Progenitor cell of endocrine pancreas (in vitro differentiated cells): Measurements from ENCODE around the gene RAB5B. TPM values are rescaled to one million over a fixed set of nuclear protein-coding genes. Genes with fewer than 3 reads are reported as not detected.

Experiments used
- DNase-seq: peaks from one replicate; pipeline ENCODE4 v3.0.0; 2021; ENCODE audit warnings: low spot score; ENCODE audit not compliant: unreplicated experiment
- H3K27ac Mint-ChIP-seq: 2 replicates; pipeline ENCODE4 v1.8.0; 2021; ENCODE audit warnings: mild to moderate bottlenecking, moderate library complexity, mixed read lengths
- H3K27me3 Mint-ChIP-seq: 2 replicates; pipeline ENCODE4 v1.8.0; 2021; ENCODE audit warnings: mixed read lengths
- H3K36me3 Mint-ChIP-seq: 2 replicates; pipeline ENCODE4 v1.8.0; 2022; ENCODE audit warnings: mixed read lengths; ENCODE audit not compliant: insufficient read depth
- H3K4me1 Mint-ChIP-seq: 2 replicates; pipeline ENCODE4 v1.8.0; 2021; ENCODE audit warnings: low read depth, mixed read lengths
- H3K4me3 Mint-ChIP-seq: 2 replicates; pipeline ENCODE4 v1.8.0; 2021; ENCODE audit warnings: low read depth, mild to moderate bottlenecking, moderate library complexity, mixed read lengths
- H3K9me3 Mint-ChIP-seq: 2 replicates; pipeline ENCODE4 v1.8.0; 2021; ENCODE audit warnings: low read depth, mixed read lengths
- total RNA-seq: library from RNA; stranded (reverse); gene quantifications from 2 replicates; pipeline ENCODE4 v1.2.1, GENCODE V29; 2021
- TF ChIP-seq, protein P1 (sequence below): fragments of 200-600 bp; sonication (generic); IDR thresholded peaks from one replicate; pipeline ENCODE4 v1.5.0; 2021; ENCODE audit warnings: antibody characterized with exemption, mild to moderate bottlenecking; ENCODE audit not compliant: unreplicated experiment

The RAB5B gene
- total RNA-seq, 1 donor from 2014 or later: 116 TPM

DNA sequence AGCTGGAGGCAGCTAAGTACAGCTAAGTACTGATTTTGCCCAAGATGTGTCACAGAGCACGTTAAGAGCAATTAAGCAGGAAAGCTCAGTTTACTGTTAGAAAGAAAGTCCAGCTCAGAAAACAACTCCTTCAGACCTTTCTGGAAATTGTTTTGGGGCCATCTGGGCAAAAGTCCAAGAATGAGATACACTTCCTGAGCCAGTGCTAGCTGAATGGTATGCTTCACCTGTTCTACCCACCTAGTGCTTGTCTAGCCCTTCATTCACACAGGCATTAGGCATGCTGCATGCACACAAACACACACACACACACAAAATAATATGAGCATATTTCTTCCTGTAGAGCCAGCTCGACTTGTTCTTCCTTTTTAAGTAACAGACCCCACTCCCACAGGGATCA lies 40.3 kb downstream of the RAB5B start:
- no peak for DNase-seq
- Mint-ChIP-seq H3K36me3 (peaks cover 4% of the 10 kb centered on the region), H3K4me3 (no peak overlapping the region), H3K4me1 (peaks cover 6% of the 10 kb centered on the region), H3K27me3 (no peaks in the 10 kb centered on the region), H3K27ac (no peak overlapping the region), H3K9me3 (no peaks in the 10 kb centered on the region)
- TF ChIP-seq, protein P1, sequence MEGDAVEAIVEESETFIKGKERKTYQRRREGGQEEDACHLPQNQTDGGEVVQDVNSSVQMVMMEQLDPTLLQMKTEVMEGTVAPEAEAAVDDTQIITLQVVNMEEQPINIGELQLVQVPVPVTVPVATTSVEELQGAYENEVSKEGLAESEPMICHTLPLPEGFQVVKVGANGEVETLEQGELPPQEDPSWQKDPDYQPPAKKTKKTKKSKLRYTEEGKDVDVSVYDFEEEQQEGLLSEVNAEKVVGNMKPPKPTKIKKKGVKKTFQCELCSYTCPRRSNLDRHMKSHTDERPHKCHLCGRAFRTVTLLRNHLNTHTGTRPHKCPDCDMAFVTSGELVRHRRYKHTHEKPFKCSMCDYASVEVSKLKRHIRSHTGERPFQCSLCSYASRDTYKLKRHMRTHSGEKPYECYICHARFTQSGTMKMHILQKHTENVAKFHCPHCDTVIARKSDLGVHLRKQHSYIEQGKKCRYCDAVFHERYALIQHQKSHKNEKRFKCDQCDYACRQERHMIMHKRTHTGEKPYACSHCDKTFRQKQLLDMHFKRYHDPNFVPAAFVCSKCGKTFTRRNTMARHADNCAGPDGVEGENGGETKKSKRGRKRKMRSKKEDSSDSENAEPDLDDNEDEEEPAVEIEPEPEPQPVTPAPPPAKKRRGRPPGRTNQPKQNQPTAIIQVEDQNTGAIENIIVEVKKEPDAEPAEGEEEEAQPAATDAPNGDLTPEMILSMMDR: no peak

DNA sequence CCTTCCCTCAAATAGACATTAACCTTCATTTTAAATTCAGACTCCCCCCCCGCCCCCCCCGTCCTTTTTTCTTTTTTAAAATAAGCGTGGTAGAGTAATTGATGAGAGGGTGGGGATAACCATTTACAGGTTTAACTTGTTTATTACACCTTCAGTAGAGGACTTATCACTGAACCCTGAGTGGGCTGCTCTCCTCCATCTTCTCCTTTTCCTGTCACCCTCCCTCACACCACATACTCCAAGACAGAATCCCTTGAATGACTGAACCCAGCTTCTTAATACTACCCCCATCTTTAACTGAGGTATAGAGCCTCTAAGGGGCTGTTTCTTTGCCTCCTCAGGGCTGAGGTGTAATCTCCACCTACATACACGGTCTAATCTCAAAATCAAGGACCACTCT lies 43.3 kb downstream of the RAB5B start:
- Mint-ChIP-seq H3K27ac (no peak overlapping the region), H3K36me3 (peaks cover 4% of the 10 kb centered on the region)
- DNase-seq: no peak

DNA sequence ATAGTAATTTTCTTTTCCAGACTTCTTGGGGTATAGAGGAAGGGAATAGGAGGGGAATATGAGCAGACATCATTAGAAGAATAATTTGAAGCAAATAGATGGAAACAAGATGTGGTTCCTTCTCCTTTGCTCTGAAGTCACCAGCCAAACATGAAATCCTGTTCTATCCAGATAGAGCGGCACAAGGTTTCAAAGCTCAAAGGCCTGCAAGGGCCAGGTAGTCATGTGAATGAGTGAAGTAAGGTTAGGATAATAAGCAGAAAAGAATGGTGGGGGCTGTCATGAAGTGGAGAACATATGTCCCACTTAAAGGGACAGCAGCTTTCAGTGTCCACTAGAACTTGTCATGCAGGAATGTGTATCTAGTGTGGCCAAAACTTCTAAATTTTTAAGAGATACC lies 44.5 kb downstream of the RAB5B start:
- H3K4me3 Mint-ChIP-seq: no peak overlapping the region
- H3K36me3 Mint-ChIP-seq: peaks cover 4% of the 10 kb centered on the region
- H3K27ac Mint-ChIP-seq: no peak overlapping the region
- H3K9me3 Mint-ChIP-seq: no peaks in the 10 kb centered on the region
- H3K27me3 Mint-ChIP-seq: no peaks in the 10 kb centered on the region
- peaks cover 26% of the 10 kb centered on the region for H3K4me1 Mint-ChIP-seq
- no peak for DNase-seq
- TF ChIP-seq, protein P1: no peak

More for the DNA sequence above, 43.3 kb downstream of the RAB5B start:
- H3K4me1 Mint-ChIP-seq: peaks cover 25% of the 10 kb centered on the region
- no peaks in the 10 kb centered on the region for H3K27me3 Mint-ChIP-seq
- TF ChIP-seq, protein P1: no peak
- no peak overlapping the region for H3K4me3 Mint-ChIP-seq
- no peaks in the 10 kb centered on the region for H3K9me3 Mint-ChIP-seq

DNA sequence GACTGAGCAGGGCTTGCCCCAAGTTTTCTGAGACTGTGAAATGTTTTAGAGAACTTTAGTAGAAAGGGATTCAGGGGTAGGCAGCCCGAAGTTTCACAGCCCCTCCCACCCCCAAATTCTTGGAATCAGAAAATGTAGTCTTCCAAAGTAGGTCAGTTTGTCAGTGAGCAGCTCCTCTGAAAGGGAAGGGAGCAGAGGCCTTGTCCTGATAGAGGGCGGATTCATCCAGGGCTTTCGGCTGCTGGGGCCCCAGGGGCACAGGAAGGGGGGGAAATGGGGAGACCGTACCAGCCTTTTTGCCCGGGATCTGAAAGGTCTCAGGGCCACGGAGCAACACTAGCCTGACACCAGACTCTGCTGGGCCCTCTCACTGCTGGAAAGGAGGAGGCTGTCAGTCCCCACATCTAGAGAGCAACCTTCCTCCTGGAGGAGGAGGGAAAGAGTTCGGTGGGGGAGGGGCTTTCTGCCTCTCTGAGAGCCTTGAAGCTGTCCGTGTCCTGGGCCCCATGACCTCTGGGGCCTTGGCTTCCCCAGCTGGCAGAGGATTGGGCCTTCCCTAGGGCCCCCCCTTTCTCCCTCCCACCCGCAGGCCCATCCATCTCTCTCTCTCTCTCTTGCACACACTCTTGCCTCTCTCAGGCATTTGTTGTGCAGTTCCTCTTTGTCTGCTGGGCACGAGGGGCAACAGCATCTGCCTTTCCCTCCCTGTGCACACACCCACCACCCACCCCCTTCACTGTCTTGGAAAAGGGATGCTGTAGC lies 46.7 kb downstream of the RAB5B start, which contains the start of gene IKZF4:
IKZF4 (plus strand) TSS at position 621 of the 762 bp plus-strand sequence. CDS start 451 bp downstream, outside the sequence.
- H3K4me1 Mint-ChIP-seq: peaks cover 24% of the 10 kb centered on the region
- peaks cover 7% of the 10 kb centered on the region for H3K36me3 Mint-ChIP-seq
- TF ChIP-seq, protein P1: no peak
- no peaks in the 10 kb centered on the region for H3K27me3 Mint-ChIP-seq
- H3K4me3 Mint-ChIP-seq: peak within 1 kb of the TSS; percentile 85
- no peaks in the 10 kb centered on the region for H3K9me3 Mint-ChIP-seq
- peak; percentile 42 for DNase-seq
- H3K27ac Mint-ChIP-seq: peak within 1 kb of the TSS; percentile 99

DNA sequence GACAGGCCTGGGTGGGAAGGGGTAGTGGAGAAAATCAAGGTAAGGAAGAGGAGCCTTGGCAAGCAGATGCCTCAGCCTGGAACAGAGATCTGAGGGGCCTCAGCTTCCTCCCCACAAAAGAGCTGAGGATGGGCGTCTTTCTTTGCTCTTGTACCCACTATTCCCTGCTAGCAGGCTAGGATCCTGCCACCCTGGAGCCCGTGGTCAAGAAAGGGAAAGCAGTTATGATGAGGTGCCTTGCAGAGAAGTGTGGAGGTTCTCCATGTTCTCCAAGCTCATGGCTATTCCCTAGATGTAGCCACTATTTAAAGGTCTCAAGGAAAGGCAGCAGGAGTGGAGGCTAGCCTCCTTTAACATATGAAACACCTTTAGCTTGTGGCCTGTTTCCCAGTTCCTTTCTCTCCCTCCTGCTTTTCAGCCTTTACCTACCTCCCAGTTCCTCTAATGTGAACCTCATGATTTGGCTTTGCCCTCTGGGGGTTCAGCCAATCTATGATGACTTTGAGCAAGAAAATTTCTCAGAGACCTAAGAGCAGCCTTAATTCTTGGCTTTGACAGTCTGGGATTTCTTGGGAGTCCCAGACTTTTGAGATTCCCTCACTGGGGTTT lies 48.1 kb downstream of the RAB5B start:
- H3K27me3 Mint-ChIP-seq: no peaks in the 10 kb centered on the region

More for the DNA sequence above, 48.1 kb downstream of the RAB5B start:
- H3K27ac Mint-ChIP-seq: peak overlapping the region; percentile 99
- H3K36me3 Mint-ChIP-seq: peaks cover 8% of the 10 kb centered on the region
- H3K4me3 Mint-ChIP-seq: peak overlapping the region; percentile 85
- TF ChIP-seq, protein P1: no peak
- peaks cover 24% of the 10 kb centered on the region for H3K4me1 Mint-ChIP-seq
- H3K9me3 Mint-ChIP-seq: no peaks in the 10 kb centered on the region
- DNase-seq: no peak
